Activated CD4-positive, alpha-beta memory T cell treated with anti-CD3 and anti-CD28 coated beads, Interleukin-2, amount 10 ng/mL, durations not matched to agents 7 days and 5 days (primary cell): ENCODE measurements around the gene ACVR1B. TPM values are rescaled to one million over a fixed set of nuclear protein-coding genes. Genes with fewer than 3 reads are reported as not detected.

Experiments
- CTCF ChIA-PET: fragments of 350-600 bp; sonication (Branson Sonifier 250); formaldehyde crosslinking; loops from one replicate; lab custom pipeline; 2021; ENCODE audit warnings: antibody characterized with exemption, inconsistent platforms; lab: Charles Lee
- POLR2A ChIA-PET: fragments of 350-600 bp; sonication (Branson Sonifier 250); formaldehyde crosslinking; loops from one replicate; lab custom pipeline; 2021; ENCODE audit warnings: antibody characterized with exemption; lab: Charles Lee
- DNase-seq: peaks from one replicate; pipeline ENCODE4 v3.0.0-alpha.2; 2020
- H3K27ac Mint-ChIP-seq: one replicate; pipeline ENCODE4 v1.8.0; 2021; ENCODE audit warnings: mild to moderate bottlenecking, mixed read lengths
- H3K27me3 Mint-ChIP-seq: one replicate; pipeline ENCODE4 v1.8.0; 2021; ENCODE audit warnings: mixed read lengths
- H3K36me3 Mint-ChIP-seq: one replicate; pipeline ENCODE4 v1.8.0; 2021; ENCODE audit warnings: low read depth, mixed read lengths
- H3K4me1 Mint-ChIP-seq: one replicate; pipeline ENCODE4 v1.8.0; 2021; ENCODE audit warnings: mixed read lengths
- H3K4me3 Mint-ChIP-seq: one replicate; pipeline ENCODE4 v1.8.0; 2021; ENCODE audit warnings: mild to moderate bottlenecking, mixed read lengths
- H3K9me3 Mint-ChIP-seq: one replicate; pipeline ENCODE4 v1.8.0; 2021; ENCODE audit warnings: mixed read lengths
- total RNA-seq, 2 experiments: library from RNA; stranded (reverse); gene quantifications; one replicate each; pipeline ENCODE4 v1.2.3, GENCODE V29; 2021

ACVR1B gene
- total RNA-seq, 2 experiments from 2014 or later: 4.5 to 5.2 TPM

DNA sequence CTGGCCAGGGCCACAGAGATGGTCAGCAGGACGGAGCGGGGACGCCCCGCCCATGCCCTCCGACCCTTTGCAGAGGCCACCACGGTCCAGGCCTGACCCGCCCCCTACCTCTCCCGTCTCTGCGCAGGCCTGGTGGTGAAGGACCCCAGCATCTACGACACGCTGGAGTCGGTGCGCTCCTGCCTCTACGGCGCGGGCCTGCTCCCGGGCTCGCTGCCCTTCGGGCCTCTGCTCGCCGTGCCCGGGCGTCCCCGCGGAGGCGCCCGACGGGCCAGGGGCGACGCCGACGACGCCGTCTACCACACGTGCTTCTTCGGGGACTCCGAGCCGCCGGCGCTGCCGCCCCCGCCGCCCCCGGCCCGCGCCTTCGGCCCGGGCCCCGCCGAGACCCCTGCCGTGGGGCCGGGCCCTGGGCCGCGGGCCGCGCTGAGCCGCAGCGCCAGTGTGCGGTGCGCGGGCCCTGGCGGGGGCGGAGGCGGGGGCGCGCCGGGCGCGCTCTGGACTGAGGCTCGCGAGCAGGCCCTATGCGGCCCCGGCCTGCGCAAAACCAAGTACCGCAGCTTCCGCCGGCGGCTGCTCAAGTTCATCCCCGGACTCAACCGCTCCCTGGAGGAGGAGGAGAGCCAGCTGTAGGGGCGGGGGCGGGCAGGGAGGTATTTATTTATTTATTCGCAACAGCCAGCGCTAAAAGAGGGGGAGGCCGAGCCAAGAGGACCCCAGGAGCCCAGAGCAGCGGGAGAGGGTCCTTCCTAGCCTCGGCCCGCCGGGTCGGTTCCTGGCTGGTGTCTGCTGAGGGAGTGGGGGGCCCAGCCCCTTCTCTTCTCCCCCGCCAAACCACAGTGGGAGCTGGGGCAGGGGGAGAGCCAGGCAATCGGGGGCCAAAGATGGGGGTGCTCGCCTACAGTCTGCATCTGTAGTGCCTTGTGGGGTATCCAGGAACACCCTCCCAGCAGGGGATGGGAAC is 63.4 kb downstream of the ACVR1B start:
- no peaks in the 10 kb centered on the region for H3K36me3 Mint-ChIP-seq
- no peaks in the 10 kb centered on the region for H3K4me1 Mint-ChIP-seq
- DNase-seq: no peak
- ChIA-PET POLR2A (interaction anchor here (11.8 kb wide), 1 partner anchor 7 kb away, joined by 117 read pairs; the partner anchor contains the start of gene TAMALIN), CTCF (interaction anchor here (1.3 kb wide), 1 partner anchor 8 kb away, joined by 5 read pairs; no protein-coding TSS in a partner anchor)
- no peaks in the 10 kb centered on the region for H3K9me3 Mint-ChIP-seq
- no peaks in the 10 kb centered on the region for H3K27me3 Mint-ChIP-seq
- no peak overlapping the region for H3K4me3 Mint-ChIP-seq
- no peak overlapping the region for H3K27ac Mint-ChIP-seq

DNA sequence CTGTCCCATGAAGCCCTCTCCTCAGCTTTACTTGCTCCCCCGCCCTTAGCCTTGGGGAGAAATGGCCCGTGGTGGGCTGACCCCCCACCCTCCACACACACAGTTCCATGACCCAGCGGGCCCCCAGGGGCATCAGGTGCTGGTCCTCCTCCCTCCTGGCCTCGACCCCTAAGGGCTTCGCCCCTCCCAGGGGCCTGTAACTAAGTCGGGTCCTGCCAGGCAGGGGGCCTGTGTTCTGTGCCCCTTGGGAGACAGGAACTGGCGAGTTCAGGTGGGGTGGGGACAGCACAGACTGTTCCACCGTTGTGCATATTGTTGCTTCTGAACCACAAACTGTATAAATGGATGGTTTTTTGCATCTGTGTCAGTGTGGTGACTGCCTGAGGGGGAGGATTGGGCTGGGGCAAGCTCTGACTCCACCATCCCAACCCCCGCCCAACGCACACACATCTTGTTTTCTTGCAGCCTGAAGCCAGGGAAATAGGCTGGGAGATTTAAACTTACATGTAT is 64.1 kb downstream of the ACVR1B start:
- CTCF ChIA-PET: interaction anchor here (0.9 kb wide), 1 partner anchor 89 kb away, joined by 3 read pairs; no protein-coding TSS in a partner anchor
- POLR2A ChIA-PET: interaction anchor here (11.8 kb wide), 1 partner anchor 8 kb away, joined by 117 read pairs; the partner anchor contains the start of gene TAMALIN

DNA sequence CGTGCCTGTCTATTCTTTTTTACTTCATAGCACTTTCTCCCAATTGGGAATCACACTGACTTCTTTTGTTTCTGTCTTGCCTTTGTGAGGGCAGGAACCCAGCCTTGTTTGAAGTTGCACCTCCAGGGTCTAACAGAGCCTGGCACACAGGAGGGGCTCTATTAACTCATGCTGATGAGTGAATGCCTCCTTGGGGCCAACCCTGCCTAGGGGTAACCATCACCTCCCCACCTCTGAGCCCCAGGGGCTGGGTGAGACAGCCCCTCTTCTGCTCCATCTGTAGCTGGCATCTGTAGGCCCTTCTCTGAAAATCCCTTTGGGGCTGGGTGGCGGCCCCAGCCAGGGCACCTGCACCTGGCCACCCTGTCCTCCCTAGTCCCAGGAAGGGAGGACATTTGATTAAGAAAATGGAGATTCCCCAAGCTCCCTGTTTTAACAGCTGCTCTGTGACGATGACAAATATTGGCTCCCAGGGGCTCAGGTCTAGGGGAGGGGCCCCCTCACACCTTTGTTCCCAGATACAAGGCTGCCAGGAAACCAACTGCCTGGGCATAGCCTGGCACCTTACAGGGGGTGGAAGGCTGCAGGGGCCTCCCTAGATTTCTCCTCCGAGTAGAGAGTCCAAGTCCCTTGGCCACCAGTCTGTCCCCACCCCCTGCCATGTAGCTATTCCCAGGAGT is 67.1 kb downstream of the ACVR1B start:
- no peak for DNase-seq
- no peak overlapping the region for H3K27ac Mint-ChIP-seq
- peaks cover 6% of the 10 kb centered on the region for H3K27me3 Mint-ChIP-seq
- ChIA-PET CTCF (interaction anchor here (1.2 to 11.1 kb wide), 2 partner anchors 28 to 48 kb away, joined by 3 to 299 read pairs; no protein-coding TSS in a partner anchor), POLR2A (interaction anchor here (11.8 kb wide), 1 partner anchor 11 kb away, joined by 117 read pairs; the partner anchor contains the start of gene TAMALIN)
- H3K4me1 Mint-ChIP-seq: peaks cover 20% of the 10 kb centered on the region
- H3K9me3 Mint-ChIP-seq: no peaks in the 10 kb centered on the region
- H3K36me3 Mint-ChIP-seq: no peaks in the 10 kb centered on the region
- no peak overlapping the region for H3K4me3 Mint-ChIP-seq

More for the DNA sequence above, 64.1 kb downstream of the ACVR1B start:
- no peak overlapping the region for H3K27ac Mint-ChIP-seq
- H3K9me3 Mint-ChIP-seq: no peaks in the 10 kb centered on the region
- H3K27me3 Mint-ChIP-seq: peaks cover 6% of the 10 kb centered on the region
- DNase-seq: no peak
- H3K4me1 Mint-ChIP-seq: peaks cover 7% of the 10 kb centered on the region
- H3K36me3 Mint-ChIP-seq: no peaks in the 10 kb centered on the region
- no peak overlapping the region for H3K4me3 Mint-ChIP-seq

DNA sequence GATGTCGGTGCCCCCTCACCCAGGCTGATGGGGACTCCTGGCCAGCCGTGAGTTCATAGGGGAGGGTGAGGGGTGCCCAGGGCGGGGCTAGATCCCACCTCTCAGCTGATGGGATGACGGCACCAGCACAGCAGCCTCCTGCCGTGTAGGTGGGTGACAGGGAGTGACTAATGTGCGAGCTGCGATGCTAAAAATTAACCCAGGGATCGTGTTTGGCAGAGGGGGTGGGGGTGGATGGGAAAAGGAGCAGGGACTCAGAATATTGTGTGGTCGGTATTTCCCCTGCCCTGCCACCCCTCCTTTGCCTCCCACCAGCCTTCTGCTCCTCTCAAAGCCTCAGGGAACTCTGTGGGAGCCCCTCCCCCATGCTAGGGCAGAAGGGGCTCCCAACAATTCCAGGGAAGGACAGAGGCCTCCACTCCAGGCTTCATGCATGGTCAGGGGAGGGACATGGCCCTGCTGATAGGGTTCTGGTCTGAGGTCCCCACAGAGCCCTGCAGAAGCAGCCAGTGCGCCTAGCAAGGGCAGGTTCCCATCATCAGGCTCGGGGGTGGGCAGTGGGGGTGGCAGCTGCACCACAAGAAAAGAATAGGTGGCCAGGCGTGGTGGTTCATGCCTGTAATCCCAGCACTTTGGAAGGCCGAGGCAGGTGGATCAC is 67.7 kb downstream of the ACVR1B start:
- H3K36me3 Mint-ChIP-seq: no peaks in the 10 kb centered on the region
- DNase-seq: no peak
- no peak overlapping the region for H3K27ac Mint-ChIP-seq
- no peak overlapping the region for H3K4me3 Mint-ChIP-seq
- peaks cover 25% of the 10 kb centered on the region for H3K4me1 Mint-ChIP-seq
- H3K9me3 Mint-ChIP-seq: no peaks in the 10 kb centered on the region
- POLR2A ChIA-PET: interaction anchor here (1.0 to 11.8 kb wide), 2 partner anchors 11 to 26 kb away, joined by 3 to 117 read pairs; partner anchors contain the start of gene TAMALIN
- CTCF ChIA-PET: interaction anchor here (1.2 to 11.1 kb wide), 5 partner anchors 12 to 133 kb away, joined by 3 to 299 read pairs (median 54); partner anchors contain the start of genes ATG101 and TAMALIN
- H3K27me3 Mint-ChIP-seq: peaks cover 6% of the 10 kb centered on the region

DNA sequence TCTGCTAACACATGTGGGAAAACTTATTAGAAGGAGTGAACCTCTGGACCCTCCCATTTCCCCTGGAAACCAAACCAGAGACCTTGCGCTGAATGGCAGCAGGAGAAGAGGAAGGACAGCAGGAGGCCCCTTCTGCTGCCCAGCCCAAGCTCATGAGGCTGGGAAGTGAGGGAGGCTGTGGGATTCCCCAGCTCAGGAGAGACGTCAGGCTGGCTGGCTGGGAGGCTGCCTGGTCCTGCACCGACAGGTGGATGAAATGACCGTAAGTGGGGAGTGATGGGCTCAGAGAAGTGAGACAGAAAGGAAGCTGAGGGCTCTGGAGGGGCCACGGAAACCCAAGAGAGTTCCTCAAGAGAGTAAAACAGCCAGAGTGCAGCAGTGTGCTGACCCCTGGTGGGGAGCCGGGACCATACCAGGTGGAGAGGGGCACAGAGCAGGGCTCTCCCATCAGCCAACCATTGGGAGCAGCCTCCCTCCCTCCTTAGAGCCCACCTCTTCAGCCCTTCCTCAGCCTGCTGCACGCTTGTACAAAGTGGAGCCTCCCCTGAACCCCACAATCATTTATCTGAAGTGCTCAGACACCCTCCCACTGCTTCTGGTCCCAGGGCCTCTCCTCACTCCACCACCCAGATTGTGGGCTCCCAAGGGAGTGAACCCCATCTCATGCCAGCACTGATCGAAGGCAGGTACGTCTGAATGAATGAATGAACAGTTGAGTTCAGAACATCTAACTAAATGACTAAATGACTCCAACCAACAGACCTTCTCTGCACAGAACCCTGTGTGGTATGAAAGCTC is 69.2 kb downstream of the ACVR1B start:
- DNase-seq: peak; percentile 70
- peaks cover 6% of the 10 kb centered on the region for H3K27me3 Mint-ChIP-seq
- ChIA-PET CTCF (interaction anchor here (0.6 to 12.6 kb wide), 14 partner anchors 10 to 197 kb away, joined by 3 to 309 read pairs (median 5); partner anchors contain the start of genes ATG101, SMIM41 and TAMALIN), POLR2A (interaction anchor here (0.6 to 11.8 kb wide), 6 partner anchors 13 to 49 kb away, joined by 3 to 117 read pairs (median 4); partner anchors contain the start of genes ATG101, NR4A1 and TAMALIN)
- H3K4me1 Mint-ChIP-seq: peaks cover 38% of the 10 kb centered on the region
- no peaks in the 10 kb centered on the region for H3K36me3 Mint-ChIP-seq
- no peak overlapping the region for H3K27ac Mint-ChIP-seq
- no peaks in the 10 kb centered on the region for H3K9me3 Mint-ChIP-seq
- no peak overlapping the region for H3K4me3 Mint-ChIP-seq

- ChIA-PET POLR2A (interaction anchor here (0.7 to 11.8 kb wide), 7 partner anchors 10 to 229 kb away, joined by 3 to 117 read pairs (median 5); partner anchors contain the start of genes ATG101 and TAMALIN), CTCF (interaction anchor here (1.0 to 12.6 kb wide), 21 partner anchors 9 to 202 kb away, joined by 3 to 309 read pairs (median 8); partner anchors contain the start of genes ATG101, SMIM41 and TAMALIN)
- peaks cover 46% of the 10 kb centered on the region for H3K4me1 Mint-ChIP-seq
- no peaks in the 10 kb centered on the region for H3K9me3 Mint-ChIP-seq
- no peaks in the 10 kb centered on the region for H3K36me3 Mint-ChIP-seq
- H3K27me3 Mint-ChIP-seq: peaks cover 6% of the 10 kb centered on the region
- peak overlapping the region; percentile 62 for H3K27ac Mint-ChIP-seq
- H3K4me3 Mint-ChIP-seq: peak overlapping the region; percentile 86
- DNase-seq: peak; percentile 49
These were observed 71.3 kb downstream of the ACVR1B start for GRCh38 chr12:52022841-52023181.

DNA sequence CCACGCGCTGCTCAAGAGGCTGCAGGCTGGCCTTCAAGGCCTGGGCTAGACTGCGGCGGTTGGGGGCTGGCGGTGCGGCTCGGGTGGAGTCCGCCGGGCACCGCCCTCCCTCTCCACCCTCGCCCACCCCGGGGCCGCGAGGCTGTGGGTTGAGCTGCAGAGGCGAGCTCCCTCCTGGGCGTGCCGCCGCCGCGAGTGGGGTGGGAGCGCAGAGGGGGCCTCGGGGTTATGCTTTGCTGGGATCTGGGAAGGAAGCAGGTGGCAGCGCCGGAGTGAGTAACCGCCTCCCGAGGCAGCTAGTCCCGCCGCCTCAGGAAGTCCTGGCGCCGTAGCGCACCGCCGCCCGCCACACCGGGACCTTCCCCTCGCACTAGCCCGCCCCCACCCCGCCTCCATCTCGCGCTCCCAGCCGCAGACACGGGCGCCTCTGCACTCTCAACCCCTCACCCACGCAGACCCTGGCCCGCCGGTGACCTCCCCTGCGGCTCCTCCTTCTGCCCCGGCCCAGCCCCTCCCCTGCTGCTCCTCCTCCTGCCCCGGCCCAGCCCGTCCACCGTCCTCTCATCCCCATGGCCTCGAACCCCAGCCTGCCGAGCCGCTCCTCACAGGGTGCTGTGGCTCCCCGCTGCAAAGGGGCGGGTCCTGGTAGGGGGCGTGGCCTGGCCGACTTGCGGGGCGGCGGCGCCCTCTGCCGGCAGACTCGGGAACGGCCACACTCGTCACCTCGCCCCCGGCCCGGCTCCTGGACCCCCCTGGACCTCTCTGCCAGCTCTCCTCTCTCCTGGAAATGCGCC is 71.9 kb downstream of the ACVR1B start:
- peaks cover 6% of the 10 kb centered on the region for H3K27me3 Mint-ChIP-seq
- H3K4me1 Mint-ChIP-seq: peaks cover 46% of the 10 kb centered on the region
- DNase-seq: peak; percentile 93
- no peaks in the 10 kb centered on the region for H3K9me3 Mint-ChIP-seq
- ChIA-PET POLR2A (interaction anchor here (0.6 to 11.8 kb wide), 7 partner anchors 9 to 229 kb away, joined by 3 to 117 read pairs (median 5); partner anchors contain the start of genes ATG101 and TAMALIN), CTCF (interaction anchor here (1.0 to 12.6 kb wide), 21 partner anchors 9 to 202 kb away, joined by 3 to 309 read pairs (median 8); partner anchors contain the start of genes ATG101, SMIM41 and TAMALIN)
- H3K36me3 Mint-ChIP-seq: no peaks in the 10 kb centered on the region
- peak overlapping the region; percentile 98 for H3K27ac Mint-ChIP-seq
- peak overlapping the region; percentile 86 for H3K4me3 Mint-ChIP-seq

GRCh38 chr12:52023976-52024688 is 72.6 kb downstream of the ACVR1B start:
- Mint-ChIP-seq H3K4me1 (peaks cover 46% of the 10 kb centered on the region), H3K9me3 (no peaks in the 10 kb centered on the region), H3K27ac (peak overlapping the region; percentile 98), H3K4me3 (peak overlapping the region; percentile 86), H3K27me3 (peaks cover 6% of the 10 kb centered on the region), H3K36me3 (no peaks in the 10 kb centered on the region)
- POLR2A ChIA-PET: interaction anchor here (1.2 to 11.8 kb wide), 10 partner anchors 12 to 228 kb away, joined by 3 to 117 read pairs (median 11); partner anchors contain the start of genes ATG101, NR4A1 and TAMALIN
- DNase-seq: no peak
- CTCF ChIA-PET: interaction anchor here (1.1 to 12.6 kb wide), 35 partner anchors 8 to 542 kb away, joined by 3 to 309 read pairs (median 8); partner anchors contain the start of genes ATG101, NR4A1, SMIM41 and TAMALIN

DNA sequence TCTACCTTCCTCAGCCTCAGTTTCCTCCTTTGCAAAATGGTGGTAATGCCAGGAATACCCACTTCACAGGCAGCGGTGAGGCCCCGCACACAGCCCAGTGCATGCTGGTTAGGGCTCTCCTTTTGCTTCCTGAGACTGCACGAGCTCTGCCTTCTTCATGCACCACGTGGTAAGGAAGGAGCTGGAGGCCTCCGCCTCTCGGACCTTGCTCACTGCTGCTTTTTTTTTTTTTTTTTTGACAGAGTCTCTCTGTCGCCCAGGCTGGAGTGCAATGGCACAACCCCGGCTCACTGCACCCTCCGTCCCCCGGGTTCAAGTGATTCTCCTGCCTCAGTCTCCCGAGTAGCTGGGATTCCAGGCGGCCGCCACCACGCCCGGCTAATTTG is 73.3 kb downstream of the ACVR1B start:
- DNase-seq: peak; percentile 81
- Mint-ChIP-seq H3K27ac (peak overlapping the region; percentile 98), H3K36me3 (no peaks in the 10 kb centered on the region), H3K9me3 (no peaks in the 10 kb centered on the region), H3K4me1 (peaks cover 46% of the 10 kb centered on the region), H3K27me3 (peaks cover 6% of the 10 kb centered on the region), H3K4me3 (peak overlapping the region; percentile 86)
- ChIA-PET POLR2A (interaction anchor here (0.8 to 11.8 kb wide), 16 partner anchors 12 to 849 kb away, joined by 3 to 117 read pairs (median 6); partner anchors contain the start of genes ATG101, NR4A1 and TAMALIN), CTCF (interaction anchor here (0.7 to 12.6 kb wide), 39 partner anchors 7 to 1476 kb away, joined by 3 to 309 read pairs (median 7); partner anchors contain the start of genes ATG101, EIF4B, NR4A1 and SMIM41)
